T47D (cell line): Measurements from ENCODE around the gene GOLGA6B.
"Not testable (repeated sequence)": the region's sequence is repeated elsewhere in the genome, so short reads cannot be mapped to it uniquely, and the experiment has no call there.

Source experiments
- DNase-seq, 2 experiments: peaks; one replicate each; pipeline versions ENCODE4 v3.0.0 to v3.0.0-alpha.2; 2011 to 2012; ENCODE audit warnings: low read depth in 1 of 2, low spot score in 1 of 2
- JUND ChIP-seq: IDR thresholded peaks from 2 replicates; pipeline ENCODE4 v1.6.1; 2012; ENCODE audit warnings: low read depth
- in situ Hi-C: cut with HindIII; loops from 2 replicates; pipeline ENCODE4 v1.10.0; 2016; ENCODE audit warnings: low sequenced_read_pairs, low pct_unique_long_range_greater_than_20kb

Gene GOLGA6B, protein sequence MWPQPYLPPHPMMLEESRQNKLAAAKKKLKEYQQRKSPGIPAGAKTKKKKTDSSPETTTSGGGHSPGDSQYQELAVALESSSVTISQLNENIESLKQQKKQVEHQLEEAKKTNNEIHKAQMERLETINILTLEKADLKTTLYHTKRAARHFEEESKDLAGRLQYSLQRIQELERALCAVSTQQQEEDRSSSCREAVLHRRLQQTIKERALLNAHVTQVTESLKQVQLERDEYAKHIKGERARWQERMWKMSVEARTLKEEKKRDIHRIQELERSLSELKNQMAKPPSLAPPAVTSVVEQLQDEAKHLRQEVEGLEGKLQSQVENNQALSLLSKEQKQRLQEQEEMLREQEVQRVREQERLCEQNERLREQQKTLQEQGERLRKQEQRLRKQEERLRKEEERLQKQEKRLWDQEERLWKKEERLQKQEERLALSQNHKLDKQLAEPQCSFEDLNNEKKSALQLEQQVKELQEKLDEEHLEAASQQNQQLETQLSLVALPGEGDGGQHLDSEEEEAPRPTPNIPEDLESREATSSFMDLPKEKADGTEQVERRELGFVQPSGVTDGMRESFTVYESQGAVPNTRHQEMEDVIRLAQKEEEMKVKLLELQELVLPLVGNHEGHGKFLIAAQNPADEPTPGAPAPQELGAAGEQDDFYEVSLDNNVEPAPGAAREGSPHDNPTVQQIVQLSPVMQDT

DNA sequence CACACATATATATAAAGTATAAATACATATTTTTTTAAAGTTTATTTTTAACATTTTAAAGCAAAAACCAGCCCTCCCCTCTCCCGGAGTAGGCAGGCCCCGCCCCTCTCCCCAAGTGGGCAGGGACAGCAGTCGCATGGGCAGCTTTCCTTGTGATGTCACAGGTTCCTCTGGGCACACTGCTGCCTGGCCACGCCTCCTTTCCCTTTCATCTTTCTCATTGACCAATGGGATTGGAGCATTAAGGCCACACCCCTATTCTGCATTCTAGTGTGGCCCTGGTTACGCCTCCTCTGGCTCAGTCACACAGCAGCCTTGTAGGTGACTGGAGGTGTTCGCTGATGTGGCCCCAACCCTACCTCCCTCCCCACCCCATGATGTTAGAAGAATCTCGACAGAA lies at the start of gene GOLGA6B:
TSS of gene GOLGA6B (plus strand) at position 301 of the 400 bp plus-strand sequence. CDS start at position 342, 41 bp downstream.
- DNase-seq, in situ Hi-C loops: not testable (repeated sequence)

DNA sequence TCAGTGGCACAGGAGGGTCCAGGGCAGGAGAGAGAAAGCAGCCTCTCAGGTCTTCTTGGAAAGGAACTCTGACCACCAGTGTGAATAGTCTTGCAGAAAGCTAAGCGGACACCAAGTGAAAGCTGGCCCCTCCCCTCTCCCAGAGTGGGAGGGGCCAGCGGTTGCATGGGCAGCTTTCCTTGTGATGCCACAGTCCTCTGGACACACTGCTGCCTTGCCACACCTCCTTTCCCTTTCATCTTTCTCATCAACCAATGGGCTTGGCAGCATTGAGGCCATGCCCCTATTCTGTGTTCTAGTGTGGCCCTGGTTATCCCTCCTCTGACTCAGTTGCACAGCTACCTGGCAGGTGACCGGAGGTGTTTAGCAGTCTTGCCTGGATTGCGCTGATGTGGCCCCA lies 49.7 kb upstream of the GOLGA6B start:
- in situ Hi-C loops: no loop called here
- TF ChIP-seq JUND: no peak
- DNase-seq: peak in 1 of 2 experiments; percentile 4

DNA sequence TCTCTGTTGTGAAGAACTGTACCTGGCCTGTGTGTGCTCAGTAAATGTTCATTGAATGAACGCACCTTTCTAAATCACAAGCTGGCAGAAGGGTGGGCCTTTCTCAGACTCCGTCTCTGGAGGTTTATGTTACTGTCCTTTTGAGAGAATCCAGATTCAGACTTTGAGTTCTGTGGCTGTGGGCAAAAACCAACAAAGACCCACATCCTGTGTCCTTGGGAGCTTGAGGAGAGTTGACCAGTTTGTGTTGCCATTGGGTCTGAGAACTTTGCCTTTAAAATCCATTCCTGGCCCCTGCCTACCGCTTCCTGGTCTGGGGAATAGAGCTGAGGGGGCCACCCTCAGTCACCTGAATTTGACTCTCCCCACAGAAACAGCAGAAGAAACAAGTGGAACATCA lies 46.4 kb upstream of the GOLGA6B start:
- DNase-seq, in situ Hi-C loops: not testable (repeated sequence)

DNA sequence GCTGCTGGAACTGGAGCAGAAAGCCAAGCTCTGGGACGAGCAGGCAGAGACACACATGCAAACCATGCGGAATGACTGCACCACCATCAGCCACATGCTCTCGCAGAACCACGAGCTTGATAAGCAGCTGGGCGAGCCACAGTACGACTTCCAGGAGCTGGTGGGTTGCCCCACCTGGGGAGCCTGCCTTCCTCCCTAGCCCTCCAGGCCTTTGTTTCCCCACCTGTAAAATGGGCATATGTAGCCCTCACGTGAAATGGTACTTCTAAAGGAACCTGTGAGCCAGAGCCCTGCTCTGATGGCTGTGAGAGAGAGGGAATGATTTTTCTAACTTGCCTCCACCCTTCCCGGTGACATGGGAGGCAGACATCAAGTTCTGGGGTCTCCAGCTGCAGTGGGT lies 44.6 kb upstream of the GOLGA6B start:
- no peak for TF ChIP-seq JUND
- no peak for DNase-seq
- in situ Hi-C loops: no loop called here

DNA sequence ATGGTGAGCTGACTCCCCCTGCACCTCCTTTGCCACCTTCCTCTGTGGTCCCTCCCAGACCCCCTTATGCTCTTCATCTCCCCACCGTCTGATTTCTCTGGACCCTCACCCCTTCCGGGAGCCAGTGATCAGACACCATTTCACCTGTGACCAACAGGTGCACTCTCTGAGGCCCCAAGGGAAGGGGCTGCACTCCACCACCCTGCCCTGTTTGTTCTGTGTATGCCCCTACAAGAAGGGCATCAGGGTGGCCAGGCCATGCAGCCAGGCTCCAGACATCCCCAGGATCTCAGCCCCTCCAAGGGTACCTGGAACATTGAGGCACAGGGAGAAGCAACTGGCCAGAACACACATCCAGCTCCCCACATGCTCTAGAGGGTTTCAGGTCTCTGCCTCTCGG lies 42.2 kb upstream of the GOLGA6B start:
- DNase-seq, in situ Hi-C loops: not testable (repeated sequence)

DNA sequence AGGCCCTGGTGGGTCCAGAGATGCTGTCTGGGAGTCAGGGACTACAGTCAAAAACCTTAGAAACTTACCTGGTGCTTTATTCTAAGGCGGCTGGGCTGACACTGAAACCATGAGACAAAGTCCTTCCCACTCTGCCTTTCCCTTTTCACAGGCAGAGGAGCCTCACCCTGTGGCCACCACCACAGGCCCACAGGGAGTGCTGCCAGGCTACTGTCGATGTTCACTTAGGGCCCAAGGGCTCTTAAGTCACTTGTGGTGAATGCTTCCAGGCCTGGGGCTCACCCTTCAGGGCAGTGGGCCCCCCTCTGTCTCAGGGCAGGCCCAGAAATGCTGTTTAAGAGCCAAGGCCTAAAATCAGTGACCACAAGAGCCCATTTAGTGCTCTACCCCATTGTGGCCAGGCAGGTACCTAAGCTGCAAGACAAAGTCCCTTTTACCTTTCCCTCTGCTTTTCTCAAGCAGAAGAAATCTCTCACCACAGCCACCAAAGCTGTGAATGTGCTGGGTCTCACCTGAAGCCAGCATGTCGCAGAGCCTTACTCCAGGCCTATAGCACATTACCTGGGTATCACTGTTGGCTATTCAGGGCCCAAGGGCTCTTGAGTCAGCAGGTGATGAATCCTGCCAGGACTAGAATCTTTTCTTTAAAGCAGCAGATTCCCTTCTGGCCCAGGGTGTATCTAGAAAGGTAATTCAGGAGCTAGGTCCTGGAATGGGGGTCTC lies 39.5 kb upstream of the GOLGA6B start:
- in situ Hi-C loops: no loop called here
- DNase-seq: no peak
- TF ChIP-seq JUND: no peak

DNA sequence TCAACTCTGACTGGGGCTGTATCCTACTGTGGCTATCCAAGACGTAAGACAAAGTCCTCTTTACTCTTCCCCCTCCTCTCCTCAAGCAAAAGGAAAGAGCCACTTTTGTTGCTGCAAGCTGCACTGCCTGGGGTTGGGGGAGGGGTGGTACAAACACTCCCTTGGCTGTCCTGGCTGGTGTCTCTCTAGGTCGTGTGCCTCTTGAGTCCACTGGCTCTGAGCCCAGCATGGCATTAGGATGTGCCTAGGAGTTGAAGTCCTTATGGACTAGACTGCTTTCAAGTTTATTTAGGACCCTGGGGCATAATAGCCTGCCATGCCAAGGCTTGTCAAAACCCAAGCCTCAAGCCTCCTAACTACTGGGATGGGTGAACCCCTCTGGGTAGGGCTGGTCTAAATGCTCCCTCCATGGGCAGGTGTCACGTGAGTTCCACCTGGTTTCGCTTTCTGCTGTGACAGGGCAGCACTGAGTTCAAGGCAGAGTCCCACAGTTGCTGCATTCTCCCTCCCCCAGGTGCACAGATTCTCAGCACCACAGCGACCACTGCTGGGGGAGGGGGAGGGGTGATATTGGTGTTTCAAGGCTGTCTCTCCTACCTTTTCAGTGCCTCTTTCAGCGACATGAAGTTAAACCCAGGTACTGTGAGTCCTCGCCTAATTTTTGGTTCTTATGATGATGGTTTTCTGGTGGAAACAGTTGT lies 38.8 kb upstream of the GOLGA6B start:
- DNase-seq: peak in 1 of 2 experiments; percentile 6
- in situ Hi-C loops: not testable (repeated sequence)

DNA sequence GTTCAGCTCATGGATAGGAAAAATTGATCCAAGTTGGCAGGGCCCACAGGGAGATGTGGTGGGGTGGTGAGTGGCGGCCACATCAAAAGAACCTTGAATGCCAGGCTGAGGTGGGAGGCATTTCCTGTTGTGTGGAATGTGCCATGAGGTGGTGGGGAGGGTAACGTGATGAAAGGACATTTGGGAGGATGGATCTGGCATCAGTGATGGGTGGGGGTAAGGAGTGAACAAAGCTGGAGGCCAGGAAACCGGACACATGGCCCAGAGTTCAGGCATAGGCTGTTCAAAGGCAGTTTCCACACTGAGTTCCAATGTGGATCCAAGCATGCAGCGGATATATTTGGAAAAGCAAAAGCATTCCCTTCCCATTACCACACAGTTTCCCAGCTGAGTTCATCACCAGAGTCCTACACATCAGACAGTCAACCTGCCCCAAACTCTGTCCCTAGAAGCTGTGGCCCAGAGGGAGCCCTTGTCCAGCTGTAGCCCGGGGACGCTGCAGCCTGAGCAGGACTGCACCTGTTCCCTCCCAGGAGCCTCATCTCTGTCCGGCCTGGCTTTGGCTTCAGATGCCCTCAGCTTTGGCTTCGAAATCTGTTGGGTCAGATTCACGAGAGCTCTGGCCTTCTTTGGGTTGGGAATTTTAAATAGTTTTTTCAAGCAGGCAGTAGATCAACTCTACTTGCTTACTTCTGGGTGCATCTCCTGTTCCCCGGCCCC lies 37.8 kb upstream of the GOLGA6B start:
- TF ChIP-seq JUND: no peak
- in situ Hi-C loops: no loop called here
- DNase-seq: no peak

DNA sequence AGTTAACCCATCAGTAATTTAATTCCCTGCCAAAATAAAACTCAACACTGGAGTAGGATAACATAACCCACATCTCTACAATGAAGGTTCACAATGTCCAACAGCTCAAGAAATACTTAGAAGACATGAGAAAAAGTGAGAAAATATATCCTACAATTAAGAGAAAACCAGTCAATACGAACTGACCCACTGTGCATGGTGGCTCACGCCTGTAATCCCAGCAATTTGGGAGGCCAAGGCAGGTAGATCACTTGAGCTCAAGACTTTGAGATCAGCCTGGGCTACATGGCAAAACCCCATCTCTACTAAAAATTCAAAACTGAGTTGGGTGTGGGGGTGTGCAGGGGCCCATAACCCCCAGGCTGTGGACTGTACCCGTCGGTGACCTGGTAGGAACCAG lies 30.6 kb upstream of the GOLGA6B start:
- DNase-seq, in situ Hi-C loops: not testable (repeated sequence)

DNA sequence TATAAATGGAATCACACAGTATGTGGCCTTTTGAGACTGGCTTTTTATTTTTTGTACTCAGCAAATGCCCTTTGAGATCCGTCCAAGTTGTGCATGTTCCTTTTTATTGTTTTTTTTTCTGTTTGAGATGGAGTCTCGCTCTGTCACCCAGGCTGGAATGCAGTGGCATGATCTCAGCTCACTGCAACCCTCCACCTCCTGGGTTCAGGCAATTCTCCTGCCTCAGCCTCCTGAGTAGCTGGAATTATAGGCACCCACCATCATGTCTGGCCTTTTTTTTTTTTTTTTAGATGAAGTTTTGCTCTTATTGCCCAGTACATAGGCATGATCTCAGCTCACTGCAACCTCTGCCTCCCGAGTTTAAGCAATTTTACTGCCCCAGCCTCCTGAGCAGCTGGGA lies 28.3 kb upstream of the GOLGA6B start:
- DNase-seq, in situ Hi-C loops: not testable (repeated sequence)

DNA sequence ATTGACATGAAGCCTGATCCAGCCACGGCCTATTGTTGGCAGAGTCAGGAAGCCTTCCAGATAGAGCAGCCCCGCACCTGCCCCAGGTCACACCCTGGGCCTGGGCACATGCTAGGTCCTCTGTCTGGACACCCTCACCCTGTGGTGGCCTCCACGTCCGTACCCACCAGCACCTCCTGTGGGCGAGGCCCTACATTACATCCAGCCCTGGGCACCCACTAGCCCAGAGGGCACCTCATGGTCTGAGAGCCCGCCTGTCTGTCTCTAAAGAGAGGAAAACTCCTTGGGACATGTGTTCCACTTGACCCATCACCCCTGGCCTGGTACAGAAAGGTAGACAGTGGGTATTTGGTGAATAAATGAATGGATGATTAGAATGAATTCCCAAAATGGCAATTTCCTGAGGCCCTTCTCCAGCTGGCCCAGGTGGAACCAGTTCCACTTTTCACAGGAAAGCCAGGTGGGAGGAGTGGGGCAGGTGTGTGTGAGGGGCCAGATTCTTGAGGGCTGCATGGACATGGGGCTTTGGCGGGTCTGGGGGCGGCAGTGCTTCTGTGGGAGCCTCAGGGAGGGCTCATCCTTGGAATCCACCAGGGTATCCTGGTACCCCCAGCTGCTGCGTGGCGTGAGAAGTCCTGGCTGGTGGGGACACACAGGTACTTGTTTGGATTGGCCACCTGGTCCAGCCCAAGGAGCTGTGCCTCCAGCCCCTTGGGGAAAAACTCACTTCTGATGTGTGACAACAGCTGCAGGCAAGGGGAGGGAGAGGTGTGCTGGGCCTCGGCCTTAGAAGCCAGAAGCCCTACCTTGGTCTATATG lies 26.0 kb upstream of the GOLGA6B start:
- in situ Hi-C loops, DNase-seq: not testable (repeated sequence)

DNA sequence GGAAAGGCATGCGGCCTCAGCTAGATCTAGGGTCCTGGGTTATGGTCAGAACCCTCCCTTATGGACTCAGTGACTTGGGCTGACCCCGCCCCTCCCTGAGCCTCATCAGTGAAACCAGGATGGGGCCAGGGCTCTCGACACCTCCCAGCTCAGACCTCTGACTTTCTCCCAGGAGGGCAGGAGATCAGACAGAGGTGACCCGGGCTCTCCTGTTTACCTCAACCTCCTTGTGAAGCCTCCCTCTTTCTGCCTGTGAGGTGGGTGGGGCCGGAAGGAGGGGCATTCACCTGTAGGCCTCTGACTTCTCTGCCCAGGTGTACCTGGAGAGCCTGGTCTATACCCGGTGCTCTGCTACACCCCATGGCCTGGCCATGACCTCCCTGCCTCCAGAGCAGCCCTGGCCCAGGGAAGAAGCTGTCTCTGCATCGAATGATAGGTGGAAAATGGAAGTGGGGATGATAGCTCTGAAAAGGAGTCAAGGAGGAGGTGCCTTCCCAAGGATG lies 25.4 kb upstream of the GOLGA6B start:
- DNase-seq, in situ Hi-C loops: not testable (repeated sequence)

DNA sequence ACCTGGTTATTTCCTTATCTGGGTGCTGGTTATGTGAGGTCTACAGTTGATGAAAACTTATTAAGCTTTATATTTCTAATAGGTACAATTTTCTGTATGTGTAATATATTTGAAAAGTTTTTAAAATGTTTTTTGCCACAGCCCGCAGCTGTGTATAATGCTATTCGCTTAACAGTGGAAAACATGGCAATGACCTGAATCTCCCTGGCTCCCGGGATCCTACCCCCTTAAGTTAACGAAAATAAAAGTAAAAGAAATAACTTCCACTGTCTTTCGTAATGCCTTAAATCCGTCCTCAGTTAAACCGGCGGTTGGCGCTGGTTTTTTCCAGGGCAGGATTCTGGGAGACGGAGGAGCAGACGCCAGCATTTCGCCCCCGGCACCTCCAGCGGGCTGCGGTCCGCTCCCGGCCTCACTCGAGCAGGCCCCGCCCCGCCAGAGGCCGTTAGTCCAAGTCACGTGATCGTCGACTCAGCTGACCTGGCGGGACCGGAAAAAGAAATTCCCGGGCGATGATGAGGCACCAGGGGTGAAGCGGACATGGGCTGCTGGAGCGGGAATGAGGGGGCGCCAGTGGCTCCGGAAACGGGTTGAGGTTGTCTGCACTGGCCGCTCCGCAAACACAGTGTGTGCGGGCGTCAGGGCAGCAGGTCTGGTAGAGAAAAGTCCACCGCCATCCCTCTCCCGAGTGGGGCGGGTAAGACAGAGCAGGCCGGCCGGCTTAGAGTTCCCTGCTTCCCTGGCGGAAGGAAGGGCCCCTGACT lies 17.8 kb upstream of the GOLGA6B start:
- peak in 1 of 2 experiments; percentile 84 for DNase-seq
- in situ Hi-C loops: not testable (repeated sequence)

DNA sequence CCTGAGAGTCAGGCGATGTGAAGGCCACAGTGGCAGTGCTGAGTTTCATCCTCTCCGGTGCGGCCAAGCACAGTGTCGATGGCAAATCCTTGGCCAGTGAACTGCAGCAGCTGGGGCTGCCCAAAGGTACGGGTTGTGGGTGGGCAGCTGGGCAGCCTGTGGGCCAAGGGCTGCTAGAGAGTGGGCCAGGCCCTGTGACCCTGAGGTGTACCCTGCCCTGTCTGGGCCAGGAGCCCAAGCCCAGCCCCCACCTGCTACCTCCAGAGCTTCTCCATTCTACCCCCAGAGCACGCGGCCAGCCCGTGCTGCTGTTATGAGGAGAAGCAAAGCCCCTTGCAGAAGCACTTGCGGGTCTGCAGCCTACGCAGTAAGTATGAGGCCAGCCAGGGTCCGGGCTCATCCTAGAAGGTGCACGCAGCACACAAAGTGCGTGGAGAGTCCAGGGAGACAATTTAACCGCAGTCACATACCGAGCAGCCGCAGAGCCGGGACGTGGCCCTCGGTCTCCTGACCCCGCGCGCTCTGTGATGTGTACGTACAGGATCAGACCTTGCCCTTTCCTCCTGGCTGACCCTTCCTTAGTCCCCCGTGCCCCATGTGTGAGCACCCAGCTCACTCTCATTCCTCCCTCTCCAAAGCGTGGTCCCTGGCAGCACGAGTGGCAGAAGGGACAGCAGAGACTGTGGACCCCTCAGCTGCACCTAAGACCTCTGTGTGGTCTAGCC lies 14.6 kb upstream of the GOLGA6B start:
- DNase-seq, in situ Hi-C loops: not testable (repeated sequence)

DNA sequence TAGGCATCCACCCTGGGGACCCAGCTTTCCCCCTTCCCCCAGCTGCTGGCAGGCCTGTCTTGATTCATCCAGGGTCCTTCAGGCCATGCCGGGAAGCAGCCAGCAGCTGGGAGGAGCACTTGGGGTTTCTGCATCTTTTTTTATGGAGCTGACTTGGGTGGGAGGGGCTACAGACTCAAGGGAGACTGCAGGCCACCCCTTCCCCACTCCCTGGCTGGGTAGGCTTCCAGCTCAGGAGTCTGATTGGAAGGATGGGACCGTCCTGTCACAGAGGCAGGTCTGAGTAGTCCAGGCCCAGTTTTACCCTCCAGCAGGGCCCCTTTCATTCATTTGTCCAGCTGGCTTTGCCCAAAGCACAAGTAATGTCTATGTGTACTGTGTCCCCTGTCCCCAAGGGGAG lies 12.2 kb upstream of the GOLGA6B start:
- in situ Hi-C loops: not testable (repeated sequence)

More for the DNA sequence above, 12.2 kb upstream of the GOLGA6B start:
- DNase-seq: not testable (repeated sequence)
